ENCODE data around the gene RAB3C.

DNA sequence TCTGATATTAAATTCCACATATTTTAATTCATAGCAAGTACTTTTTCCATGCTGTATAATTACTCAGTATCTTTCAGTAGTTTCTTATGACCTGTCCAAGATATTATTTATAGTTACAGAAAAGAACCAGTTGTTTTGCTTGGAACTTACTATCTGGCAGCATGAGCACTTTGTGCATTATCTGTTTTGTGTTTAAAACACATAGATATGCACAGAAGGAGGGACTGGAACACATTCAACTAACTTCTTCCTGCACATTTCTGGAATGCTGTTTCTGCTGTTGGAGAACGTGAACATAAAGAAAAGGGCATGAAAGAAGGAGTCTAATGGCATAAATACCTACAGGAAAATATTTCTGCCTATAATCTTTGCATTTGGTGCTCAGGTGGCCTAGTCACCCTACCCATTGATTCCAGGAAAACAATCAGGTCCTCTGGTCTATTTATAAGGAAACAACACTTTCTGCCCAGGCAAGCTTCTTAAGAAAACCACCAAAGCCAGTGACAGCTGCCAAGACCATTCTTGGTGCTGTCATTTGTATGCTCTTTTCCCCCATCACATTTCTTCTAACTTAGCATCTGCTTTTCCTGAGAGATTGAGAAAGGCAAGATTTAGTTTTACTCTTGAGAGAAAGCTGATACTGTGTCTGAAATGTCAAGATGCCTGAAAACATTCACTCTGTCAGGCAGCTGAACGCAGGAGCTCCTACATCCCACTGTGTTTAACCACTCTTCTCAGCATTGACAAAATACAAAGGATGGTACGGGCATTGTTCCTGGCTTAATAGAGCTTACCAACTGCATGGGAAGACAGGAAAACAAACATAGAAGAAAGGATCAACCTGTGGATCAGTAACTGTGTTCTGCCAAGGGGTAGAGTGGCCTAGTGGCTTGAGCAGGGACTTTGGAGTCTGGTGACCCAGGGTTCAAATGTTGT, 40.3 kb downstream of the RAB3C start:
- TF ChIP-seq RARB (CRISPR knock-in tag; IDR thresholded peaks at IDR 0.05) (no peak), ZFP3 (CRISPR knock-in tag; IDR thresholded peaks at IDR 0.05) (no peak), ZFP30 (CRISPR knock-in tag; IDR thresholded peaks at IDR 0.05) (no peak), ZNF565 (CRISPR knock-in tag; conservative IDR thresholded peaks at IDR 0.05; ENCODE audit: low read depth) (no peak)
- TF ChIP-seq, protein P1, sequence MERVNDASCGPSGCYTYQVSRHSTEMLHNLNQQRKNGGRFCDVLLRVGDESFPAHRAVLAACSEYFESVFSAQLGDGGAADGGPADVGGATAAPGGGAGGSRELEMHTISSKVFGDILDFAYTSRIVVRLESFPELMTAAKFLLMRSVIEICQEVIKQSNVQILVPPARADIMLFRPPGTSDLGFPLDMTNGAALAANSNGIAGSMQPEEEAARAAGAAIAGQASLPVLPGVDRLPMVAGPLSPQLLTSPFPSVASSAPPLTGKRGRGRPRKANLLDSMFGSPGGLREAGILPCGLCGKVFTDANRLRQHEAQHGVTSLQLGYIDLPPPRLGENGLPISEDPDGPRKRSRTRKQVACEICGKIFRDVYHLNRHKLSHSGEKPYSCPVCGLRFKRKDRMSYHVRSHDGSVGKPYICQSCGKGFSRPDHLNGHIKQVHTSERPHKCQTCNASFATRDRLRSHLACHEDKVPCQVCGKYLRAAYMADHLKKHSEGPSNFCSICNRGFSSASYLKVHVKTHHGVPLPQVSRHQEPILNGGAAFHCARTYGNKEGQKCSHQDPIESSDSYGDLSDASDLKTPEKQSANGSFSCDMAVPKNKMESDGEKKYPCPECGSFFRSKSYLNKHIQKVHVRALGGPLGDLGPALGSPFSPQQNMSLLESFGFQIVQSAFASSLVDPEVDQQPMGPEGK (CRISPR knock-in tag; IDR thresholded peaks at IDR 0.05; ENCODE audit: borderline replicate concordance) = no peak

All from SK-N-SH treated with all-trans-retinoic acid at 6 μM for 48 hours (cell line).